Sigmoid colon (tissue), 4 donors: ENCODE results near the gene OGFOD2.

Source experiments
- CTCF ChIP-seq, 4 experiments: fragments of 450-650 bp in 3 of 4; fragments of 200-600 bp in 1 of 4; IDR thresholded peaks; one replicate each; pipeline ENCODE4 v1.5.1; 2016 to 2019; ENCODE audit warnings: antibody characterized with exemption in 4 of 4, mild to moderate bottlenecking in 3 of 4, moderate library complexity in 2 of 4
- EP300 ChIP-seq, 4 donors: sonication (generic); formaldehyde crosslinking; IDR thresholded peaks; one replicate each; pipeline ENCODE4 v1.6.1; 2017; ENCODE audit warnings: antibody characterized with exemption in 4 of 4
- POLR2A ChIP-seq, 2 donors: fragments of 450-650 bp; IDR thresholded peaks; one replicate each; pipeline ENCODE4 v1.6.1; 2016; ENCODE audit warnings: antibody characterized with exemption in 2 of 2, mild to moderate bottlenecking in 2 of 2, moderate library complexity in 2 of 2
- POLR2AphosphoS5 ChIP-seq, 4 donors: sonication (generic); formaldehyde crosslinking; IDR thresholded peaks; one replicate each; pipeline ENCODE4 v1.6.1; 2017; ENCODE audit warnings: antibody characterized with exemption in 4 of 4

DNA sequence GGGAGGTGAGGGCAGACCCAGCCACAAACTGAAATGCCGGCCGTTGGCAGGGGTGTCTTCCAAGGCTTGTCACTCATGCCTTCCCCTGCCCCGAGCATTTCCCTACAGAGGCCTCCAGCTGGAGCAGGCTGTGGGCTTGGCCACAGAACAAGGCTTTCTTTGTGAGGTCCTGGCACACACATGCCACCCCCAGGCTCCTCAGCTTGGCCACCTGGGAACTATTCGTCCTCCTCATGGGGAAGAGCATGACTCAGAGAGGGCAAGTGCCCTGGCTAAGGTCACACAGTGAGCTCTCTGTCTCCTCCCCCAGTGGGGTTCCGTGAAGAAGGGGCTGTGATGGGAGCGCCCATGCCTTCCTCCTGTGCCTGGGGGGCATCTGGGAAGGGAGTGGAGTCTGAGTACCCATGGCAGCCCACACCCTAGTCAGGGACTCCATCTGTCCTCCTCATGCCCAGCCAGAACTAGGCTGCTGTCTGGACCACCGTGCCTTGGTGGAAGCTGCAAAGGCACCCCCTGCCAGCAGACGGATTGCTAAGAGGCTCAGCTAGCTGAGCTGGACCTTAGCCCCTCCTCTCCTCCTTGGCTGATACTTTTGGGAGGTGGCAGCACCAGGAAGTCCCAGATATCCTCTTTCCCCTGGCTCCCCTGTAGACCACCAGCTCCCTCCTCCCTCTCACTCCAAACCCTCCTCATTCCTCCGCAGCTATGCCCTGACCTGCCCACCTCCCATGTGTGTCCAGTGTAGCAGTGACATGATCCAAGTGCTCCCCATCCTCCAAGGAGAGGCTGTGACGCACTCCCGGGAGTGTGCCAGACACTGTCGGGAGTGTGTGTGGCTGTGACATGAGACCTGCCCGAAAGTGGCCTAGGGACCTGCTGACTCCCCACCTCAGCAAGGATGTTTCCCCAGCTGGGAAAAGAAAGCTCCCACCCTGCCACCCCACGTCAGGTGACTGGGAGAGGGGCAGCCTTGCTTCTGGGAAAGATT, 30.1 kb upstream of the OGFOD2 start:
- TF ChIP-seq CTCF (IDR thresholded peaks at IDR 0.05): no peak
- no peak for TF ChIP-seq POLR2A (IDR thresholded peaks at IDR 0.05)
- TF ChIP-seq POLR2AphosphoS5 (IDR thresholded peaks at IDR 0.05): no peak
- no peak for TF ChIP-seq EP300 (IDR thresholded peaks at IDR 0.05)
